B cell (primary cell): ENCODE data around the gene EMC6. TPM values are rescaled to one million over a fixed set of nuclear protein-coding genes. Genes with fewer than 3 reads are reported as not detected.
"Not testable (repeated sequence)": the region's sequence is repeated elsewhere in the genome, so short reads cannot be mapped to it uniquely, and the experiment has no call there.

Source experiments
- ATAC-seq: fragments of 200-7000 bp; cut with Tn5 transposase; one replicate; pipeline ENCODE4 v1.10.0; 2021; ENCODE audit warnings: low read depth, mild to moderate bottlenecking, moderate number of reproducible peaks, moderate library complexity
- CTCF ChIA-PET: fragments of 350-600 bp; sonication (Branson Sonifier 250); formaldehyde crosslinking; loops from one replicate; lab custom pipeline; 2021; ENCODE audit warnings: antibody characterized with exemption, inconsistent platforms; lab: Charles Lee
- POLR2A ChIA-PET: fragments of 350-600 bp; sonication (Branson Sonifier 250); formaldehyde crosslinking; loops from one replicate; lab custom pipeline; 2021; ENCODE audit warnings: antibody characterized with exemption; lab: Charles Lee
- DNase-seq: peaks from one replicate; pipeline ENCODE4 v3.0.0; 2013
- H2AFZ ChIP-seq: 2 replicates; pipeline ENCODE4 v1.6.1; 2012; ENCODE audit warnings: mild to moderate bottlenecking, low read depth, low read length; ENCODE audit not compliant: insufficient read depth, poor library complexity, severe bottlenecking
- H3K27ac ChIP-seq, 2 donors: 1 replicate in 1 of 2; 2 replicates in 1 of 2; pipeline ENCODE4 v1.5.1; 2012 to 2013; ENCODE audit warnings: low read length in 2 of 2, mild to moderate bottlenecking in 2 of 2, moderate library complexity in 1 of 2
- H3K27me3 ChIP-seq, 4 experiments: fragments of 200-600 bp in 1 of 4; sonication (generic) in 1 of 4; replicated peaks in 1 of 4; 1 replicate in 2 of 4; 2 replicates in 2 of 4; pipeline versions ENCODE4 v1.6.1 to v1.7.0; 2013 to 2016; ENCODE audit warnings: low read length in 3 of 4, mild to moderate bottlenecking in 2 of 4, mixed read lengths in 1 of 4, moderate library complexity in 1 of 4; ENCODE audit not compliant: insufficient read depth in 4 of 4, control insufficient read depth in 3 of 4; ENCODE audit errors: control extremely low read depth in 1 of 4
- H3K36me3 ChIP-seq, 2 experiments: replicated peaks in 1 of 2; 1 replicate in 1 of 2; 2 replicates in 1 of 2; pipeline versions ENCODE4 v1.6.1 to v1.7.1; 2013; ENCODE audit warnings: low read length in 1 of 2; ENCODE audit not compliant: insufficient read depth in 2 of 2, control insufficient read depth in 1 of 2; ENCODE audit errors: control extremely low read depth in 1 of 2, extremely low read depth in 1 of 2
- H3K4me1 ChIP-seq, 2 donors: fragments of 200-600 bp in 1 of 2; sonication (generic) in 1 of 2; 1 replicate in 1 of 2; 2 replicates in 1 of 2; pipeline versions ENCODE4 v1.5.1 to v1.6.1; 2013 to 2017; ENCODE audit warnings: low read length in 2 of 2; ENCODE audit not compliant: control insufficient read depth in 2 of 2, insufficient read depth in 2 of 2
- H3K4me2 ChIP-seq: replicated peaks from 2 replicates; pipeline ENCODE3; 2012; ENCODE audit warnings: mild to moderate bottlenecking, low read depth, low read length; ENCODE audit not compliant: poor library complexity, severe bottlenecking
- H3K4me3 ChIP-seq, 5 experiments: fragments of 200-600 bp in 1 of 5; sonication (generic) in 1 of 5; 1 replicate in 3 of 5; 2 replicates in 2 of 5; pipeline versions ENCODE4 v1.5.1 to v1.7.0; 2011 to 2016; ENCODE audit warnings: low read length in 4 of 5, mild to moderate bottlenecking in 4 of 5, low read depth in 2 of 5, control low read depth in 1 of 5, moderate library complexity in 1 of 5; ENCODE audit not compliant: insufficient read depth in 1 of 5; ENCODE audit errors: control extremely low read depth in 1 of 5, extremely low read depth in 1 of 5
- H3K79me2 ChIP-seq: fragments of 200-600 bp; sonication (generic); one replicate; pipeline ENCODE4 v1.6.0; 2016; ENCODE audit warnings: low read length; ENCODE audit not compliant: control insufficient read depth, insufficient read depth
- H3K9ac ChIP-seq: fragments of 200-600 bp; sonication (generic); 2 replicates; pipeline ENCODE4 v1.6.1; 2017; ENCODE audit warnings: mild to moderate bottlenecking, low read length, moderate library complexity
- H3K9me3 ChIP-seq, 3 donors: one replicate each; pipeline versions ENCODE4 v1.6.1 to v1.7.1; 2013; ENCODE audit warnings: low read length in 2 of 3; ENCODE audit not compliant: control insufficient read depth in 2 of 3, insufficient read depth in 1 of 3; ENCODE audit errors: control extremely low read depth in 1 of 3
- H4K20me1 ChIP-seq: 2 replicates; pipeline ENCODE4 v1.6.0; 2012; ENCODE audit warnings: mild to moderate bottlenecking, low read length; ENCODE audit not compliant: insufficient read depth, control insufficient read depth, poor library complexity, severe bottlenecking
- H3K27ac Mint-ChIP-seq: one replicate; pipeline ENCODE4 v1.8.0; 2021; ENCODE audit warnings: mixed read lengths
- H3K27me3 Mint-ChIP-seq: one replicate; pipeline ENCODE4 v1.8.0; 2021; ENCODE audit warnings: mixed read lengths
- H3K4me1 Mint-ChIP-seq: one replicate; pipeline ENCODE4 v1.8.0; 2021; ENCODE audit warnings: mixed read lengths
- H3K4me3 Mint-ChIP-seq: one replicate; pipeline ENCODE4 v1.8.0; 2021; ENCODE audit warnings: mixed read lengths
- H3K9me3 Mint-ChIP-seq: one replicate; pipeline ENCODE4 v1.8.0; 2022; ENCODE audit warnings: mixed read lengths; ENCODE audit not compliant: insufficient read depth
- EZH2 ChIP-seq: IDR thresholded peaks from 2 replicates; pipeline ENCODE4 v1.6.1; 2012; ENCODE audit warnings: borderline replicate concordance, low read depth, mild to moderate bottlenecking, moderate library complexity, low read length; ENCODE audit not compliant: insufficient read depth, poor library complexity, severe bottlenecking
- WGBS: methylation state at CpG from one replicate; pipeline ENCODE4 v1.1.5; 2013; ENCODE audit warnings: missing lambda C conversion rate; ENCODE audit not compliant: insufficient coverage; 5-methylcytosine and 5-hydroxymethylcytosine counted together
- intact Hi-C: fragments of 100-400 bp; cut with micrococcal nuclease; formaldehyde crosslinking; loops from one replicate; pipeline ENCODE4 v1.10.0; 2022
- polyA plus RNA-seq: library from polyadenylated mRNA; depleted of rRNA; stranded (reverse); fragments of >200 nt; gene quantifications from 2 replicates; pipeline ENCODE4 v1.2.3, GENCODE V29; 2012
- total RNA-seq, 2 donors: library from RNA; stranded (reverse); fragments of 120-200 nt in 1 of 2; gene quantifications; 1 replicate in 1 of 2; 2 replicates in 1 of 2; pipeline versions ENCODE4 v1.2.3 to v1.2.4, GENCODE V29; 2013 to 2022
- TF ChIP-seq, protein P1 (sequence below): fragments of 200-600 bp; IDR thresholded peaks from one replicate; pipeline ENCODE4 v1.8.0; 2022; ENCODE audit warnings: antibody characterized with exemption, mild to moderate bottlenecking

EMC6 gene
- total and polyA plus RNA-seq, 2 donors (not counting 1 experiment from before 2014, with no cell fraction given), result 21.1 to 23.4 TPM

GRCh38 chr17:3704931-3705717 is 36.5 kb downstream of the EMC6 start:
- no peak for TF ChIP-seq EZH2
- TF ChIP-seq, protein P1, sequence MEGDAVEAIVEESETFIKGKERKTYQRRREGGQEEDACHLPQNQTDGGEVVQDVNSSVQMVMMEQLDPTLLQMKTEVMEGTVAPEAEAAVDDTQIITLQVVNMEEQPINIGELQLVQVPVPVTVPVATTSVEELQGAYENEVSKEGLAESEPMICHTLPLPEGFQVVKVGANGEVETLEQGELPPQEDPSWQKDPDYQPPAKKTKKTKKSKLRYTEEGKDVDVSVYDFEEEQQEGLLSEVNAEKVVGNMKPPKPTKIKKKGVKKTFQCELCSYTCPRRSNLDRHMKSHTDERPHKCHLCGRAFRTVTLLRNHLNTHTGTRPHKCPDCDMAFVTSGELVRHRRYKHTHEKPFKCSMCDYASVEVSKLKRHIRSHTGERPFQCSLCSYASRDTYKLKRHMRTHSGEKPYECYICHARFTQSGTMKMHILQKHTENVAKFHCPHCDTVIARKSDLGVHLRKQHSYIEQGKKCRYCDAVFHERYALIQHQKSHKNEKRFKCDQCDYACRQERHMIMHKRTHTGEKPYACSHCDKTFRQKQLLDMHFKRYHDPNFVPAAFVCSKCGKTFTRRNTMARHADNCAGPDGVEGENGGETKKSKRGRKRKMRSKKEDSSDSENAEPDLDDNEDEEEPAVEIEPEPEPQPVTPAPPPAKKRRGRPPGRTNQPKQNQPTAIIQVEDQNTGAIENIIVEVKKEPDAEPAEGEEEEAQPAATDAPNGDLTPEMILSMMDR, result no peak
- Mint-ChIP-seq H3K4me1 (peaks cover 56% of the 10 kb centered on the region), H3K4me3 (no peak overlapping the region), H3K27me3 (no peaks in the 10 kb centered on the region), H3K27ac (no peak overlapping the region), H3K9me3 (no peaks in the 10 kb centered on the region)
- Histone ChIP-seq H3K4me3 (no peak overlapping the region), H3K4me2 (no peak overlapping the region), H3K27me3 (no peaks in the 10 kb centered on the region), H2AFZ (no peak overlapping the region), H3K79me2 (peaks cover 10% of the 10 kb centered on the region), H3K36me3 (no peaks in the 10 kb centered on the region), H3K9me3 (no peaks in the 10 kb centered on the region), H4K20me1 (no peaks in the 10 kb centered on the region), H3K4me1 (peaks cover 45 to 51% of the 10 kb centered on the region in 2 donors), H3K9ac (no peak overlapping the region), H3K27ac (no peak overlapping the region)
- ChIA-PET CTCF (interaction anchor here (1.1 to 3.0 kb wide), 2 partner anchors 11 to 27 kb away, joined by 3 to 8 read pairs; no protein-coding TSS in a partner anchor), POLR2A (interaction anchor here (0.6 to 0.8 kb wide), 2 partner anchors 17 to 20 kb away, joined by 3 to 8 read pairs; no protein-coding TSS in a partner anchor)
- intact Hi-C loops, result no loop called here
- DNase-seq (no peak), ATAC-seq (no peak)
- WGBS, result 79% methylated on average over 11 of the region's 20 CpGs

DNA sequence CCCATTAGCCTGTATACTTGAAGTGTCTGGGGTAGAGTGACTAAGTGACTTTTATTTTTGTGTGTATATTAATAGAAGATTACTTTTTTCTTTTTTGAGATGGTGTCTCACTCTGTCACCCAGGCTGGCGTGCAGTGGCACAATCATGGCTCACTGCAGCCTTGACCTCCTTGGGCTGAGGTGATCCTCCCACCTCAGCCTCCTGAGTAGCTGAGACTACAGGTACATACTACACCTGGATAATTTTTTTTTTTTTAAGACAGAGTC is 37.0 kb downstream of the EMC6 start:
- H3K27ac ChIP-seq, H3K36me3 ChIP-seq, H3K27ac Mint-ChIP-seq, DNase-seq, intact Hi-C loops, H3K4me3 Mint-ChIP-seq, H3K9me3 ChIP-seq, H3K79me2 ChIP-seq, H3K4me2 ChIP-seq, H2AFZ ChIP-seq, H4K20me1 ChIP-seq, H3K9ac ChIP-seq, ATAC-seq, H3K4me3 ChIP-seq, H3K27me3 Mint-ChIP-seq, H3K27me3 ChIP-seq, H3K9me3 Mint-ChIP-seq: not testable (repeated sequence)
- peaks cover 43 to 53% of the 10 kb centered on the region in 2 donors for H3K4me1 ChIP-seq
- CTCF ChIA-PET, result interaction anchor here (1.1 to 3.0 kb wide), 2 partner anchors 11 to 27 kb away, joined by 3 to 8 read pairs; no protein-coding TSS in a partner anchor
- POLR2A ChIA-PET, result interaction anchor here (0.8 kb wide), 1 partner anchor 17 kb away, joined by 3 read pairs; no protein-coding TSS in a partner anchor
- peaks cover 58% of the 10 kb centered on the region for H3K4me1 Mint-ChIP-seq
- 100% methylated on average over 1 of the region's 1 CpG for WGBS
